Stimulated activated CD4-positive, alpha-beta T cell treated with anti-CD3 and anti-CD28 coated beads, Interleukin-1b, Interleukin-23, amount 100 ng/mL, for 24 hours (primary cell): ENCODE measurements around the gene CEP44.
"Not testable (repeated sequence)": the region's sequence is repeated elsewhere in the genome, so short reads cannot be mapped to it uniquely, and the experiment has no call there.

ENCODE experiments used
- DNase-seq, 4 experiments: peaks; one replicate each; pipeline ENCODE4 v3.0.0-alpha.2; 2020; ENCODE audit warnings: low read depth in 4 of 4, low spot score in 1 of 4

Gene CEP44

GRCh38 chr4:174283507-174284471 is at the start of gene CEP44, which contains the start of gene FBXO8:
Gene CEP44 (plus strand): TSS chr4:174283911. CDS start chr4:174299122, 15,211 bp downstream.
Gene FBXO8 (minus strand): TSS chr4:174283667. CDS start chr4:174263092, 20,575 bp downstream.
- DNase-seq = peak; percentile 28 to 38 (median 32)

GRCh38 chr4:174236359-174236758 is 47.4 kb upstream of the CEP44 start:
- no peak for DNase-seq

- DNase-seq = no peak
Measured at GRCh38 chr4:174241162-174241561, 42.5 kb upstream of the CEP44 start.

GRCh38 chr4:174244441-174244840 is 39.3 kb upstream of the CEP44 start:
- no peak for DNase-seq

GRCh38 chr4:174245714-174246113 is 38.0 kb upstream of the CEP44 start:
- DNase-seq = no peak

GRCh38 chr4:174248407-174248806 is 35.3 kb upstream of the CEP44 start:
- no peak for DNase-seq

- no peak for DNase-seq
Measured at GRCh38 chr4:174252412-174252811, 31.3 kb upstream of the CEP44 start.

GRCh38 chr4:174254613-174255012 is 29.1 kb upstream of the CEP44 start:
- no peak for DNase-seq

GRCh38 chr4:174255374-174255773 is 28.3 kb upstream of the CEP44 start:
- DNase-seq = no peak

GRCh38 chr4:174255786-174256185 is 27.9 kb upstream of the CEP44 start:
- DNase-seq = no peak

GRCh38 chr4:174256277-174256713 is 27.4 kb upstream of the CEP44 start:
- no peak for DNase-seq

- no peak for DNase-seq
Measured at GRCh38 chr4:174259580-174259979, 24.1 kb upstream of the CEP44 start.

GRCh38 chr4:174260099-174260498 is 23.6 kb upstream of the CEP44 start:
- no peak for DNase-seq

GRCh38 chr4:174261432-174261831 is 22.3 kb upstream of the CEP44 start:
- not testable (repeated sequence) for DNase-seq

GRCh38 chr4:174262624-174263444 is 20.9 kb upstream of the CEP44 start:
- no peak for DNase-seq

GRCh38 chr4:174263445-174263736 is 20.3 kb upstream of the CEP44 start:
- no peak for DNase-seq

GRCh38 chr4:174265916-174266315 is 17.8 kb upstream of the CEP44 start:
- no peak for DNase-seq

- no peak for DNase-seq
Measured at GRCh38 chr4:174266416-174266815, 17.3 kb upstream of the CEP44 start.

- DNase-seq = no peak
Measured at GRCh38 chr4:174273930-174274329, 9.8 kb upstream of the CEP44 start.

GRCh38 chr4:174274436-174274835 is 9.3 kb upstream of the CEP44 start:
- DNase-seq = no peak

- DNase-seq = no peak
Measured at GRCh38 chr4:174275101-174275500, 8.6 kb upstream of the CEP44 start.

GRCh38 chr4:174277433-174277832 is 6.3 kb upstream of the CEP44 start:
- DNase-seq = no peak
